Neural cell (in vitro differentiated cells): ENCODE data around the gene ACTN4. TPM values are rescaled to one million over a fixed set of nuclear protein-coding genes. Genes with fewer than 3 reads are reported as not detected.

Experiments
- H2AFZ ChIP-seq: fragments of 200-600, 300-800 bp; sonication (generic), shearing (Covaris generic); 2 replicates; pipeline ENCODE4 v1.6.0; 2014; ENCODE audit warnings: low read depth, mild to moderate bottlenecking, antibody characterized with exemption, low read length, moderate library complexity
- H3F3A ChIP-seq: fragments of 200-600 bp; shearing (Covaris generic); 2 replicates; pipeline ENCODE4 v1.6.1; 2016; ENCODE audit warnings: mild to moderate bottlenecking, moderate library complexity, mixed read lengths, antibody characterized with exemption, low read length; ENCODE audit not compliant: insufficient read depth, poor library complexity, severe bottlenecking
- H3K27ac ChIP-seq: fragments of 200-600, 300-800 bp; sonication (generic), shearing (Covaris generic); 2 replicates; pipeline ENCODE4 v1.5.1; 2014; ENCODE audit warnings: mild to moderate bottlenecking, low read length, moderate library complexity
- H3K27me3 ChIP-seq: fragments of 300-800, 200-600 bp; sonication (generic), shearing (Covaris generic); 2 replicates; pipeline ENCODE4 v1.6.0; 2014; ENCODE audit warnings: mild to moderate bottlenecking, low read depth, low read length, moderate library complexity; ENCODE audit not compliant: insufficient read depth
- H3K36me3 ChIP-seq: fragments of 300-800, 200-600 bp; sonication (generic), shearing (Covaris generic); 2 replicates; pipeline ENCODE4 v1.5.1; 2014; ENCODE audit warnings: mild to moderate bottlenecking, antibody characterized with exemption, low read length, moderate library complexity; ENCODE audit not compliant: insufficient read depth
- H3K4me2 ChIP-seq: fragments of 300-800, 200-600 bp; sonication (generic), shearing (Covaris generic); 2 replicates; pipeline ENCODE4 v1.6.0; 2014; ENCODE audit warnings: mild to moderate bottlenecking, low read length
- H3K4me3 ChIP-seq: fragments of 300-800, 200-600 bp; sonication (generic), shearing (Covaris generic); 2 replicates; pipeline ENCODE4 v1.5.1; 2014; ENCODE audit warnings: mild to moderate bottlenecking, low read length, moderate library complexity
- H3K79me2 ChIP-seq: fragments of 200-600 bp; shearing (Covaris generic); replicated peaks from 2 replicates; pipeline ENCODE4 v1.6.0; 2014; ENCODE audit warnings: mild to moderate bottlenecking, low read length, moderate library complexity; ENCODE audit not compliant: insufficient read depth
- H3K9ac ChIP-seq: fragments of 300-800, 200-600 bp; sonication (generic), shearing (Covaris generic); 2 replicates; pipeline ENCODE4 v1.6.1; 2016; ENCODE audit warnings: mild to moderate bottlenecking, low read length, mixed read lengths
- H3K9me2 ChIP-seq: fragments of 200-600 bp; shearing (Covaris generic); 2 replicates; pipeline ENCODE4 v1.6.1; 2016; ENCODE audit warnings: mild to moderate bottlenecking, low read length, mixed read lengths; ENCODE audit not compliant: insufficient read depth
- H3K9me3 ChIP-seq: fragments of 200-600, 300-800 bp; sonication (generic), shearing (Covaris generic); 2 replicates; pipeline ENCODE4 v1.6.1; 2016; ENCODE audit warnings: mild to moderate bottlenecking, mixed run types, low read length, moderate library complexity, mixed read lengths
- H4K20me1 ChIP-seq: fragments of 200-600 bp; shearing (Covaris generic); 2 replicates; pipeline ENCODE4 v1.6.1; 2016; ENCODE audit warnings: mild to moderate bottlenecking, mixed run types; ENCODE audit not compliant: insufficient read depth
- EP300 ChIP-seq: fragments of 450-650 bp; conservative IDR thresholded peaks from 2 replicates; pipeline ENCODE4 v1.6.1; 2014; ENCODE audit warnings: antibody characterized with exemption, mild to moderate bottlenecking, moderate library complexity; ENCODE audit not compliant: poor library complexity, severe bottlenecking
- EZH2 ChIP-seq: fragments of 200-600, 300-800 bp; shearing (Covaris generic), sonication (generic); IDR thresholded peaks from 2 replicates; pipeline ENCODE4 v1.6.1; 2014; ENCODE audit warnings: antibody characterized with exemption, low read length, borderline replicate concordance, mild to moderate bottlenecking; ENCODE audit not compliant: insufficient read depth, poor library complexity, severe bottlenecking
- MXI1 ChIP-seq: fragments of 450-650 bp; conservative IDR thresholded peaks from 2 replicates; pipeline ENCODE4 v1.6.1; 2014; ENCODE audit warnings: antibody characterized with exemption, mild to moderate bottlenecking; ENCODE audit not compliant: poor library complexity, severe bottlenecking
- POLR2AphosphoS5 ChIP-seq: IDR thresholded peaks from 2 replicates; pipeline ENCODE4 v1.6.1; 2012
- RAD21 ChIP-seq: fragments of 450-650 bp; conservative IDR thresholded peaks from 2 replicates; pipeline ENCODE4 v1.6.1; 2014; ENCODE audit warnings: antibody characterized with exemption, mild to moderate bottlenecking, moderate library complexity
- SMC3 ChIP-seq: fragments of 450-650 bp; conservative IDR thresholded peaks from 2 replicates; pipeline ENCODE4 v1.6.1; 2014; ENCODE audit warnings: antibody characterized with exemption, mild to moderate bottlenecking, moderate library complexity; ENCODE audit not compliant: poor library complexity
- TAF1 ChIP-seq: IDR thresholded peaks from 2 replicates; pipeline ENCODE4 v1.6.1; 2012; ENCODE audit warnings: low read depth
- polyA plus RNA-seq: library from polyadenylated mRNA; depleted of rRNA; stranded (reverse); fragments of >200 nt; gene quantifications from 2 replicates; pipeline ENCODE4 v1.2.3, GENCODE V29; 2014
- TF ChIP-seq, protein P1 (sequence below): IDR thresholded peaks from 2 replicates; pipeline ENCODE4 v1.6.1; 2012; ENCODE audit warnings: borderline replicate concordance
- TF ChIP-seq, protein P2 (sequence below): fragments of 450-650 bp; IDR thresholded peaks from 2 replicates; pipeline ENCODE4 v1.5.1; 2014; ENCODE audit warnings: antibody characterized with exemption, mild to moderate bottlenecking, moderate library complexity; ENCODE audit not compliant: poor library complexity, severe bottlenecking

Gene ACTN4
- polyA plus RNA-seq, 1 donor from 2014 or later: 54.0 TPM

DNA sequence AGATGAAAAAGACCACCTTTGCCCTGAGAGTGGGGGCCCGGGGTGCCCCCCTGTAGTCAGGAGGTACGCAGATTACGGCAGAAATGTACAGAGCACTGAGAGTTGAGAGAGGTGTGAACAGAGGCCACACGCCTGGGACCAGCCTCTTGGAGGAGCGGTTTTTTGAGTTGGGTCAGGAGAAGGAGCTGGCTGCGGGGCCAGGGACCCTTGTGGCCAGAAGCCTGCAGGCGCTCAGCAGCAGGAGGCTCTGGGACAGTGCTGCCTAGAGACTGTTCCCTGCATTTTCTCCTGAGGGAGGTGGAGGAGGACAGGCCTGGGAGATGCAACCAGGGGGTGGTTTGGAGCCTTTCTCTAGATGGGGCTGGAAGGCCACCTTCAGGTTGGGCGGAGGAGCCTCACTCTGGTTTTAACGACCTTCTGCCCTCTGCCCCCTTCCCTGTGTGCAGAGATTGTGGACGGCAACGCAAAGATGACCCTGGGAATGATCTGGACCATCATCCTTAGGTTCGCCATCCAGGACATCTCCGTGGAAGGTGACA is 57.1 kb downstream of the ACTN4 start:
- Histone ChIP-seq H3K4me2 (no peak overlapping the region), H3K4me3 (no peak overlapping the region), H3K27ac (no peak overlapping the region), H3K9ac (no peak overlapping the region), H3K79me2 (no peaks in the 10 kb centered on the region), H3K9me3 (no peaks in the 10 kb centered on the region), H3K36me3 (no peaks in the 10 kb centered on the region), H2AFZ (no peak overlapping the region), H3K27me3 (no peaks in the 10 kb centered on the region), H3F3A (no peaks in the 10 kb centered on the region), H3K9me2 (no peaks in the 10 kb centered on the region), H4K20me1 (no peaks in the 10 kb centered on the region)
- TF ChIP-seq, protein P1, sequence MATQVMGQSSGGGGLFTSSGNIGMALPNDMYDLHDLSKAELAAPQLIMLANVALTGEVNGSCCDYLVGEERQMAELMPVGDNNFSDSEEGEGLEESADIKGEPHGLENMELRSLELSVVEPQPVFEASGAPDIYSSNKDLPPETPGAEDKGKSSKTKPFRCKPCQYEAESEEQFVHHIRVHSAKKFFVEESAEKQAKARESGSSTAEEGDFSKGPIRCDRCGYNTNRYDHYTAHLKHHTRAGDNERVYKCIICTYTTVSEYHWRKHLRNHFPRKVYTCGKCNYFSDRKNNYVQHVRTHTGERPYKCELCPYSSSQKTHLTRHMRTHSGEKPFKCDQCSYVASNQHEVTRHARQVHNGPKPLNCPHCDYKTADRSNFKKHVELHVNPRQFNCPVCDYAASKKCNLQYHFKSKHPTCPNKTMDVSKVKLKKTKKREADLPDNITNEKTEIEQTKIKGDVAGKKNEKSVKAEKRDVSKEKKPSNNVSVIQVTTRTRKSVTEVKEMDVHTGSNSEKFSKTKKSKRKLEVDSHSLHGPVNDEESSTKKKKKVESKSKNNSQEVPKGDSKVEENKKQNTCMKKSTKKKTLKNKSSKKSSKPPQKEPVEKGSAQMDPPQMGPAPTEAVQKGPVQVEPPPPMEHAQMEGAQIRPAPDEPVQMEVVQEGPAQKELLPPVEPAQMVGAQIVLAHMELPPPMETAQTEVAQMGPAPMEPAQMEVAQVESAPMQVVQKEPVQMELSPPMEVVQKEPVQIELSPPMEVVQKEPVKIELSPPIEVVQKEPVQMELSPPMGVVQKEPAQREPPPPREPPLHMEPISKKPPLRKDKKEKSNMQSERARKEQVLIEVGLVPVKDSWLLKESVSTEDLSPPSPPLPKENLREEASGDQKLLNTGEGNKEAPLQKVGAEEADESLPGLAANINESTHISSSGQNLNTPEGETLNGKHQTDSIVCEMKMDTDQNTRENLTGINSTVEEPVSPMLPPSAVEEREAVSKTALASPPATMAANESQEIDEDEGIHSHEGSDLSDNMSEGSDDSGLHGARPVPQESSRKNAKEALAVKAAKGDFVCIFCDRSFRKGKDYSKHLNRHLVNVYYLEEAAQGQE: no peak
- TF ChIP-seq RAD21: no peak
- no peak for TF ChIP-seq MXI1
- no peak for TF ChIP-seq POLR2AphosphoS5
- no peak for TF ChIP-seq EZH2

DNA sequence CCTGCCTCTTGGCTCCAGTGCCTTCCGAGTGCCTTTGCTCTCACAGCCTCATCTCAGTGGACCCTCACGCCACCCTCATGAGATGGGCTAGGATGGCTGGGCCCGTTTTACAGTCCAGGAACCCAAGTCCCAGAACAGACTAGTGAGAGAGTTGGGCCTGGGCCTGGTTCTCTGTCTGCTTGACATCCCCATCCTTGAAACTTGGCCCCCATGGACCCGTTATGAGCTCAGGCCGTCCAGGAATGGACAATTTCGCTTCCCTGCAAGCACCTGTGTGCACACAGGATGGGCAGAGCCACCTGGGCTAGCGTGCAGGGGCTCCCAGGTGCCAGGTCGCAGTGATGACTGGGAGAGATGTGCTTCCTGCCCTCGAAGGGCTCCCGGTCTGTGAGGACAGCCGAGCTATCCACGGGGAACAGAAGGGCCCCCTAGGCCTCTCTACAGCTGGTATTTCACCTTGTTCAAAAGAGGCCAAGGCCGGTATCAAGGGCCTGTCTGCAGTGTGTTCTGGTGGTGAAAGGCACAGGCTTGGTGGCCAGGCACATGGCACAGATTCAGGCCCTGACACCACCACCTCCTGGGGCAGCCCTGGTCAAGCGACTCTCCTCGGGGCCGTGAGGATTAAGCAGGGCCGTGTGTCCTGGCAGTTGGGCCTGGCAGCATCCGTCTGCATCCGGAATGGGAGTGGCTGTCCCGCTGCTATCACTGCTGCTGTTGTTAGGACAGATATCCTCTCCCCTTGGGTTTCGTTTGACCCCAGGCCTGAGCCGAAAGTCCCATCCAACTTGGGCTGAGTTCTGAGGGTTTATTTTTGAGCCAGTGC is 58.0 kb downstream of the ACTN4 start:
- Histone ChIP-seq H3K9me3 (no peaks in the 10 kb centered on the region), H3K79me2 (no peaks in the 10 kb centered on the region), H3F3A (no peaks in the 10 kb centered on the region), H4K20me1 (no peaks in the 10 kb centered on the region), H3K36me3 (no peaks in the 10 kb centered on the region), H3K4me3 (no peak overlapping the region), H3K27me3 (no peaks in the 10 kb centered on the region), H3K9ac (no peak overlapping the region), H3K27ac (no peak overlapping the region), H3K9me2 (no peaks in the 10 kb centered on the region), H3K4me2 (no peak overlapping the region), H2AFZ (no peak overlapping the region)
- no peak for TF ChIP-seq SMC3
- no peak for TF ChIP-seq EP300
- TF ChIP-seq, protein P2, sequence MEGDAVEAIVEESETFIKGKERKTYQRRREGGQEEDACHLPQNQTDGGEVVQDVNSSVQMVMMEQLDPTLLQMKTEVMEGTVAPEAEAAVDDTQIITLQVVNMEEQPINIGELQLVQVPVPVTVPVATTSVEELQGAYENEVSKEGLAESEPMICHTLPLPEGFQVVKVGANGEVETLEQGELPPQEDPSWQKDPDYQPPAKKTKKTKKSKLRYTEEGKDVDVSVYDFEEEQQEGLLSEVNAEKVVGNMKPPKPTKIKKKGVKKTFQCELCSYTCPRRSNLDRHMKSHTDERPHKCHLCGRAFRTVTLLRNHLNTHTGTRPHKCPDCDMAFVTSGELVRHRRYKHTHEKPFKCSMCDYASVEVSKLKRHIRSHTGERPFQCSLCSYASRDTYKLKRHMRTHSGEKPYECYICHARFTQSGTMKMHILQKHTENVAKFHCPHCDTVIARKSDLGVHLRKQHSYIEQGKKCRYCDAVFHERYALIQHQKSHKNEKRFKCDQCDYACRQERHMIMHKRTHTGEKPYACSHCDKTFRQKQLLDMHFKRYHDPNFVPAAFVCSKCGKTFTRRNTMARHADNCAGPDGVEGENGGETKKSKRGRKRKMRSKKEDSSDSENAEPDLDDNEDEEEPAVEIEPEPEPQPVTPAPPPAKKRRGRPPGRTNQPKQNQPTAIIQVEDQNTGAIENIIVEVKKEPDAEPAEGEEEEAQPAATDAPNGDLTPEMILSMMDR: no peak
- TF ChIP-seq MXI1: no peak
- TF ChIP-seq, protein P1: no peak
- no peak for TF ChIP-seq POLR2AphosphoS5
- TF ChIP-seq RAD21: no peak
- TF ChIP-seq EZH2: no peak
- TF ChIP-seq TAF1: no peak
